Natural killer cell (primary cell): ENCODE results near the gene AHDC1. TPM values are rescaled to one million over a fixed set of nuclear protein-coding genes. Genes with fewer than 3 reads are reported as not detected.
A peak's percentile ranks its signal among the peaks of the same experiment; 100 is the strongest.

Experiments used
- ATAC-seq, 3 donors: fragments of 150-1000 bp in 2 of 3; fragments of 200-7000 bp in 1 of 3; cut with Tn5 transposase; 1 replicate in 1 of 3; 2 replicates in 2 of 3; pipeline ENCODE4 v1.10.0; 2021; ENCODE audit warnings: mild to moderate bottlenecking in 2 of 3, moderate library complexity in 2 of 3
- DNase-seq, 2 donors: peaks; one replicate each; pipeline versions ENCODE4 v3.0.0 to v3.0.0-alpha.2; 2013 to 2021; ENCODE audit warnings: mixed read lengths in 1 of 2
- H3K27ac ChIP-seq: one replicate; pipeline ENCODE4 v1.5.1; 2013; ENCODE audit warnings: mild to moderate bottlenecking, low read length
- H3K27me3 ChIP-seq: one replicate; pipeline ENCODE4 v1.6.1; 2013; ENCODE audit warnings: low read length; ENCODE audit not compliant: control insufficient read depth, insufficient read depth
- H3K36me3 ChIP-seq: one replicate; pipeline ENCODE4 v1.6.1; 2013; ENCODE audit warnings: low read length; ENCODE audit not compliant: control insufficient read depth, insufficient read depth
- H3K4me1 ChIP-seq: one replicate; pipeline ENCODE4 v1.6.1; 2013; ENCODE audit warnings: low read length; ENCODE audit not compliant: control insufficient read depth, insufficient read depth
- H3K4me3 ChIP-seq: one replicate; pipeline ENCODE4 v1.5.1; 2013; ENCODE audit warnings: low read length
- H3K9me3 ChIP-seq: one replicate; pipeline ENCODE4 v1.6.1; 2013; ENCODE audit warnings: low read length; ENCODE audit not compliant: control insufficient read depth, insufficient read depth
- H3K27ac Mint-ChIP-seq, 2 donors: one replicate each; pipeline ENCODE4 v1.8.0; 2022; ENCODE audit warnings: mild to moderate bottlenecking in 2 of 2, mixed read lengths in 2 of 2, moderate library complexity in 1 of 2
- H3K27me3 Mint-ChIP-seq, 2 donors: one replicate each; pipeline ENCODE4 v1.8.0; 2022; ENCODE audit warnings: low read depth in 2 of 2, mixed read lengths in 2 of 2
- H3K36me3 Mint-ChIP-seq: one replicate; pipeline ENCODE4 v1.8.0; 2022; ENCODE audit warnings: mixed read lengths
- H3K4me1 Mint-ChIP-seq, 2 donors: one replicate each; pipeline ENCODE4 v1.8.0; 2022; ENCODE audit warnings: mixed read lengths in 2 of 2
- H3K4me3 Mint-ChIP-seq: one replicate; pipeline ENCODE4 v1.8.0; 2022; ENCODE audit warnings: mild to moderate bottlenecking, moderate library complexity, mixed read lengths
- H3K9me3 Mint-ChIP-seq, 2 donors: one replicate each; pipeline ENCODE4 v1.8.0; 2022; ENCODE audit warnings: mixed read lengths in 2 of 2
- CTCF ChIP-seq: fragments of 200-600 bp; IDR thresholded peaks from one replicate; pipeline ENCODE4 v1.8.0; 2022; ENCODE audit warnings: antibody characterized with exemption
- WGBS: methylation state at CpG from one replicate; pipeline ENCODE4 v1.1.7; 2013; ENCODE audit warnings: missing lambda C conversion rate; ENCODE audit not compliant: insufficient coverage; 5-methylcytosine and 5-hydroxymethylcytosine counted together
- intact Hi-C: fragments of 100-400 bp; cut with micrococcal nuclease; formaldehyde crosslinking; loops from one replicate; pipeline ENCODE4 v1.14.2; 2022
- total RNA-seq, 4 donors: library from RNA; stranded (reverse); fragments of 120-200 nt in 1 of 4; gene quantifications; one replicate each; pipeline versions ENCODE4 v1.2.3 to v1.2.4, GENCODE V29; 2013 to 2022

Gene AHDC1
- total RNA-seq, 3 donors from 2014 or later (not counting 1 experiment from before 2014, with no cell fraction given) = 39.6 to 67.0 (median 47.0) TPM

- ATAC-seq (no peak), DNase-seq (no peak)
- no peaks in the 10 kb centered on the region for H3K36me3 Mint-ChIP-seq
- Histone ChIP-seq H3K9me3 (no peaks in the 10 kb centered on the region), H3K27me3 (no peaks in the 10 kb centered on the region), H3K4me1 (no peaks in the 10 kb centered on the region), H3K27ac (no peak overlapping the region), H3K36me3 (peaks cover 39% of the 10 kb centered on the region), H3K4me3 (no peak overlapping the region)
- H3K27me3 Mint-ChIP-seq = no peaks in the 10 kb centered on the region
- intact Hi-C loops = no loop called here
- no peak for TF ChIP-seq CTCF
- peaks cover 12 to 27% of the 10 kb centered on the region in 2 donors for H3K4me1 Mint-ChIP-seq
- H3K27ac Mint-ChIP-seq = peak overlapping the region; percentile 34 to 47
- no peaks in the 10 kb centered on the region for H3K9me3 Mint-ChIP-seq
- WGBS = 96% methylated on average over 5 of the region's 5 CpGs
- H3K4me3 Mint-ChIP-seq = no peak overlapping the region
Observed at GRCh38 chr1:27545271-27545670, 58.7 kb downstream of the AHDC1 start.

DNA sequence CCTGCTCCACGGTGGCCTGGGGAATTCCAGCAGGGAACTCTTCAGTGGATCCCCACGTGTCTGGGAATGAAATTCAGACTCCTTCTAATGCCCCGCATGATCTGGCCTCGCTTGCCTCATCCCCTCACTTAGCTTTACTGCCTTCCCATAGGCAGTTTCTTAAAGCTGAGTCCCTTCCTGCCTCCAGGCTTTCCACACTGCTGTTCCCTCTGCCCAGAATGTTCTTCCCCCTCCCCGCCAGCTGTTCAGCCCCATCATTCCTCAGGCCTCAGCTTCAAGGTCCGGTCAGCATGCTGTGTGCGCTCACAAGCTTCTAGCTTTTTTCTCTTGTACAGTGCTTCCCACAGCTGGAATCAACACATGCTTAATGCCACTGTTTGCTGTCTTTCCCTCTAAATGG is 59.1 kb downstream of the AHDC1 start:
- intact Hi-C loops = no loop called here
- no peak overlapping the region for H3K4me3 Mint-ChIP-seq
- H3K36me3 ChIP-seq = peaks cover 35% of the 10 kb centered on the region

GRCh38 chr1:27543284-27543683 is 60.7 kb downstream of the AHDC1 start:
- no peaks in the 10 kb centered on the region for H3K9me3 ChIP-seq
- Mint-ChIP-seq H3K4me1 (peaks cover 13 to 34% of the 10 kb centered on the region in 2 donors), H3K36me3 (no peaks in the 10 kb centered on the region), H3K27ac (peak overlapping the region in 1 of 2 donors; percentile 27), H3K4me3 (no peak overlapping the region), H3K9me3 (no peaks in the 10 kb centered on the region), H3K27me3 (no peaks in the 10 kb centered on the region)
- DNase-seq (no peak), ATAC-seq (no peak)
- intact Hi-C loops = no loop called here
- no peak overlapping the region for H3K4me3 ChIP-seq
- WGBS = 91% methylated on average over 6 of the region's 6 CpGs
- no peaks in the 10 kb centered on the region for H3K27me3 ChIP-seq
- no peak overlapping the region for H3K27ac ChIP-seq
- peaks cover 29% of the 10 kb centered on the region for H3K36me3 ChIP-seq
- no peak for TF ChIP-seq CTCF
- H3K4me1 ChIP-seq = no peaks in the 10 kb centered on the region

More for the DNA sequence above, 59.1 kb downstream of the AHDC1 start:
- no peaks in the 10 kb centered on the region for H3K27me3 ChIP-seq
- no peaks in the 10 kb centered on the region for H3K4me1 ChIP-seq
- Mint-ChIP-seq H3K27me3 (no peaks in the 10 kb centered on the region), H3K27ac (peak overlapping the region; percentile 34 to 47), H3K36me3 (no peaks in the 10 kb centered on the region), H3K9me3 (no peaks in the 10 kb centered on the region), H3K4me1 (peaks cover 13 to 31% of the 10 kb centered on the region in 2 donors)
- no peak overlapping the region for H3K4me3 ChIP-seq
- no peak overlapping the region for H3K27ac ChIP-seq
- H3K9me3 ChIP-seq = no peaks in the 10 kb centered on the region
- no peak for TF ChIP-seq CTCF
- no peak for ATAC-seq
- DNase-seq = no peak
- WGBS = 92% methylated on average over 7 of the region's 7 CpGs
